ENCODE measurements around the gene COL6A3. TPM values are rescaled to one million over a fixed set of nuclear protein-coding genes. Genes with fewer than 3 reads are reported as not detected.
A peak's percentile ranks its signal among the peaks of the same experiment; 100 is the strongest.

The COL6A3 gene
- total and polyA plus RNA-seq, 2 of the 13 experiments (the other 11 are each of a cell fraction or from before 2014, with no cell fraction given) = 0.03 TPM; not detected in 1

DNA sequence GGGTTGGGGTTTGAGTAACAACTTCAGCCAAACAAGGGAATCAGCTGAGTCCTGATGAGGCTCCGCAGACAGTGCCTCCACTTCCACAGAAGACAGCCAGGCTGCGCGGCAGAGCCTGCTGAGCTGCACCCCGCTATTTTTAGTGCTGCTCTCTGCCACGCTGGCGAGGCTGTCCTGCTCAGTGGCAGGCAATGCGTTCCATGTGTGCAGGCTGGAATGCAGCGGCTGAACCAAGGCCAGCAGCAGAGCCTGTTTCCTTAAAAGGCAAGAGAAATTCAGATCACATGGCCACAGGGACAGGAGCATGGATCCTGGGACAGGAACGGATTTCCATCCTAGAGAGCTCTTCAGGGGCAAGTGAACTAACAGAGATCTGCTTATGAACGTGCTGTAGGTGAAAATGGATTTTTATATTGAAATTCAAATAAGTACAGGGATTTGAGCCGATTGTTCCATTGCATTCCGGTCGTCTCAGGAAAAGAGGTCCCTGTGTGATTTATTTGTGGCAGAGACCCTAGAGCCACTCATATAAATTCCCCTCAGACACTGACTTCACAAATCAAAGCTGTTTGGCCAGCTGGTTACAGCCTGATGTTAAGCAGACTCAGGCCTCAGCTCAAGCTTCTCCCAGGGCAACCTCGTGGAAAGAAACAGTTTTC lies 98.7 kb downstream of the COL6A3 start (continued):
- TF ChIP-seq ZNF251 (CRISPR knock-in tag; IDR thresholded peaks at IDR 0.05) (no peak), ZNF746 (CRISPR knock-in tag; IDR thresholded peaks at IDR 0.05) (no peak), FOXK1 (CRISPR knock-in tag; IDR thresholded peaks at IDR 0.05; ENCODE audit: borderline replicate concordance, low read depth) (no peak), POGZ (CRISPR knock-in tag; IDR thresholded peaks at IDR 0.05) (no peak), NR2F1 (CRISPR knock-in tag; IDR thresholded peaks at IDR 0.05) (no peak), CHCHD3 (CRISPR knock-in tag; IDR thresholded peaks at IDR 0.05) (no peak), PRMT3 (CRISPR knock-in tag; IDR thresholded peaks at IDR 0.05; ENCODE audit: borderline replicate concordance, low read depth) (no peak), AGO1 (IDR thresholded peaks at IDR 0.05; ENCODE audit: low read depth, low read length, poor library complexity, severe bottlenecking) (no peak), ZNF496 (CRISPR knock-in tag; IDR thresholded peaks at IDR 0.05; ENCODE audit: insufficient replicate concordance) (no peak), MYC (CRISPR knock-in tag; IDR thresholded peaks at IDR 0.05; ENCODE audit: borderline replicate concordance) (peak; percentile 70), CSRNP2 (CRISPR knock-in tag; conservative IDR thresholded peaks at IDR 0.05; ENCODE audit: low read depth) (no peak), ZNF33B (CRISPR knock-in tag; IDR thresholded peaks at IDR 0.05) (no peak), KDM6A (CRISPR knock-in tag; IDR thresholded peaks at IDR 0.05; ENCODE audit: low read depth) (no peak), ZNF737 (CRISPR knock-in tag; IDR thresholded peaks at IDR 0.05; ENCODE audit: borderline replicate concordance) (no peak), ZNF644 (CRISPR knock-in tag; IDR thresholded peaks at IDR 0.05; ENCODE audit: low read depth) (0 out of 2 replicates have a peak, but pooled peaks have one; percentile 10), RBAK (CRISPR knock-in tag; IDR thresholded peaks at IDR 0.05) (no peak), TFAP4 (IDR thresholded peaks at IDR 0.05; ENCODE audit: borderline replicate concordance, low read depth) (peak; percentile 39; the same call in 1 of the 2 replicates), MED1 (CRISPR knock-in tag; IDR thresholded peaks at IDR 0.05) (0 out of 2 replicates have a peak, but pooled peaks have one; percentile 28), ZNF331 (CRISPR knock-in tag; IDR thresholded peaks at IDR 0.05) (peak; percentile 86)
- TF ChIP-seq, protein P1, sequence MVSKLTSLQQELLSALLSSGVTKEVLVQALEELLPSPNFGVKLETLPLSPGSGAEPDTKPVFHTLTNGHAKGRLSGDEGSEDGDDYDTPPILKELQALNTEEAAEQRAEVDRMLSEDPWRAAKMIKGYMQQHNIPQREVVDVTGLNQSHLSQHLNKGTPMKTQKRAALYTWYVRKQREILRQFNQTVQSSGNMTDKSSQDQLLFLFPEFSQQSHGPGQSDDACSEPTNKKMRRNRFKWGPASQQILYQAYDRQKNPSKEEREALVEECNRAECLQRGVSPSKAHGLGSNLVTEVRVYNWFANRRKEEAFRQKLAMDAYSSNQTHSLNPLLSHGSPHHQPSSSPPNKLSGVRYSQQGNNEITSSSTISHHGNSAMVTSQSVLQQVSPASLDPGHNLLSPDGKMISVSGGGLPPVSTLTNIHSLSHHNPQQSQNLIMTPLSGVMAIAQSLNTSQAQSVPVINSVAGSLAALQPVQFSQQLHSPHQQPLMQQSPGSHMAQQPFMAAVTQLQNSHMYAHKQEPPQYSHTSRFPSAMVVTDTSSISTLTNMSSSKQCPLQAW (CRISPR knock-in tag; IDR thresholded peaks at IDR 0.05) = no peak
- TF ChIP-seq, protein P2, sequence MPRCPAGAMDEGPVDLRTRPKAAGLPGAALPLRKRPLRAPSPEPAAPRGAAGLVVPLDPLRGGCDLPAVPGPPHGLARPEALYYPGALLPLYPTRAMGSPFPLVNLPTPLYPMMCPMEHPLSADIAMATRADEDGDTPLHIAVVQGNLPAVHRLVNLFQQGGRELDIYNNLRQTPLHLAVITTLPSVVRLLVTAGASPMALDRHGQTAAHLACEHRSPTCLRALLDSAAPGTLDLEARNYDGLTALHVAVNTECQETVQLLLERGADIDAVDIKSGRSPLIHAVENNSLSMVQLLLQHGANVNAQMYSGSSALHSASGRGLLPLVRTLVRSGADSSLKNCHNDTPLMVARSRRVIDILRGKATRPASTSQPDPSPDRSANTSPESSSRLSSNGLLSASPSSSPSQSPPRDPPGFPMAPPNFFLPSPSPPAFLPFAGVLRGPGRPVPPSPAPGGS (CRISPR knock-in tag; IDR thresholded peaks at IDR 0.05) = no peak
- TF ChIP-seq, protein P3, sequence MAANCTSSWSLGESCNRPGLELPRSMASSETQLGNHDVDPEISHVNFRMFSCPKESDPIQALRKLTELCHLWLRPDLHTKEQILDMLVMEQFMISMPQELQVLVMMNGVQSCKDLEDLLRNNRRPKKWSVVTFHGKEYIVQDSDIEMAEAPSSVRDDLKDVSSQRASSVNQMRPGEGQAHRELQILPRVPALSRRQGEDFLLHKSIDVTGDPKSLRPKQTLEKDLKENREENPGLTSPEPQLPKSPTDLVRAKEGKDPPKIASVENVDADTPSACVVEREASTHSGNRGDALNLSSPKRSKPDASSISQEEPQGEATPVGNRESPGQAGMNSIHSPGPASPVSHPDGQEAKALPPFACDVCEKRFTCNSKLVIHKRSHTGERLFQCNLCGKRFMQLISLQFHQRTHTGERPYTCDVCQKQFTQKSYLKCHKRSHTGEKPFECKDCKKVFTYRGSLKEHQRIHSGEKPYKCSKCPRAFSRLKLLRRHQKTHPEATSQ (CRISPR knock-in tag; IDR thresholded peaks at IDR 0.05; ENCODE audit: borderline replicate concordance) = no peak

Measured in HepG2 (cell line).